Neural cell (in vitro differentiated cells): ENCODE results near the gene CEL. TPM values are rescaled to one million over a fixed set of nuclear protein-coding genes. Genes with fewer than 3 reads are reported as not detected.

Experiments used
- H2AFZ ChIP-seq: fragments of 200-600, 300-800 bp; sonication (generic), shearing (Covaris generic); 2 replicates; pipeline ENCODE4 v1.6.0; 2014; ENCODE audit warnings: low read depth, mild to moderate bottlenecking, antibody characterized with exemption, low read length, moderate library complexity
- H3F3A ChIP-seq: fragments of 200-600 bp; shearing (Covaris generic); 2 replicates; pipeline ENCODE4 v1.6.1; 2016; ENCODE audit warnings: mild to moderate bottlenecking, moderate library complexity, mixed read lengths, antibody characterized with exemption, low read length; ENCODE audit not compliant: insufficient read depth, poor library complexity, severe bottlenecking
- H3K27ac ChIP-seq: fragments of 200-600, 300-800 bp; sonication (generic), shearing (Covaris generic); 2 replicates; pipeline ENCODE4 v1.5.1; 2014; ENCODE audit warnings: mild to moderate bottlenecking, low read length, moderate library complexity
- H3K27me3 ChIP-seq: fragments of 300-800, 200-600 bp; sonication (generic), shearing (Covaris generic); 2 replicates; pipeline ENCODE4 v1.6.0; 2014; ENCODE audit warnings: mild to moderate bottlenecking, low read depth, low read length, moderate library complexity; ENCODE audit not compliant: insufficient read depth
- H3K36me3 ChIP-seq: fragments of 300-800, 200-600 bp; sonication (generic), shearing (Covaris generic); 2 replicates; pipeline ENCODE4 v1.5.1; 2014; ENCODE audit warnings: mild to moderate bottlenecking, antibody characterized with exemption, low read length, moderate library complexity; ENCODE audit not compliant: insufficient read depth
- H3K4me2 ChIP-seq: fragments of 300-800, 200-600 bp; sonication (generic), shearing (Covaris generic); 2 replicates; pipeline ENCODE4 v1.6.0; 2014; ENCODE audit warnings: mild to moderate bottlenecking, low read length
- H3K4me3 ChIP-seq: fragments of 300-800, 200-600 bp; sonication (generic), shearing (Covaris generic); 2 replicates; pipeline ENCODE4 v1.5.1; 2014; ENCODE audit warnings: mild to moderate bottlenecking, low read length, moderate library complexity
- H3K79me2 ChIP-seq: fragments of 200-600 bp; shearing (Covaris generic); replicated peaks from 2 replicates; pipeline ENCODE4 v1.6.0; 2014; ENCODE audit warnings: mild to moderate bottlenecking, low read length, moderate library complexity; ENCODE audit not compliant: insufficient read depth
- H3K9ac ChIP-seq: fragments of 300-800, 200-600 bp; sonication (generic), shearing (Covaris generic); 2 replicates; pipeline ENCODE4 v1.6.1; 2016; ENCODE audit warnings: mild to moderate bottlenecking, low read length, mixed read lengths
- H3K9me2 ChIP-seq: fragments of 200-600 bp; shearing (Covaris generic); 2 replicates; pipeline ENCODE4 v1.6.1; 2016; ENCODE audit warnings: mild to moderate bottlenecking, low read length, mixed read lengths; ENCODE audit not compliant: insufficient read depth
- H3K9me3 ChIP-seq: fragments of 200-600, 300-800 bp; sonication (generic), shearing (Covaris generic); 2 replicates; pipeline ENCODE4 v1.6.1; 2016; ENCODE audit warnings: mild to moderate bottlenecking, mixed run types, low read length, moderate library complexity, mixed read lengths
- H4K20me1 ChIP-seq: fragments of 200-600 bp; shearing (Covaris generic); 2 replicates; pipeline ENCODE4 v1.6.1; 2016; ENCODE audit warnings: mild to moderate bottlenecking, mixed run types; ENCODE audit not compliant: insufficient read depth
- EP300 ChIP-seq: fragments of 450-650 bp; conservative IDR thresholded peaks from 2 replicates; pipeline ENCODE4 v1.6.1; 2014; ENCODE audit warnings: antibody characterized with exemption, mild to moderate bottlenecking, moderate library complexity; ENCODE audit not compliant: poor library complexity, severe bottlenecking
- EZH2 ChIP-seq: fragments of 200-600, 300-800 bp; shearing (Covaris generic), sonication (generic); IDR thresholded peaks from 2 replicates; pipeline ENCODE4 v1.6.1; 2014; ENCODE audit warnings: antibody characterized with exemption, low read length, borderline replicate concordance, mild to moderate bottlenecking; ENCODE audit not compliant: insufficient read depth, poor library complexity, severe bottlenecking
- MXI1 ChIP-seq: fragments of 450-650 bp; conservative IDR thresholded peaks from 2 replicates; pipeline ENCODE4 v1.6.1; 2014; ENCODE audit warnings: antibody characterized with exemption, mild to moderate bottlenecking; ENCODE audit not compliant: poor library complexity, severe bottlenecking
- POLR2AphosphoS5 ChIP-seq: IDR thresholded peaks from 2 replicates; pipeline ENCODE4 v1.6.1; 2012
- RAD21 ChIP-seq: fragments of 450-650 bp; conservative IDR thresholded peaks from 2 replicates; pipeline ENCODE4 v1.6.1; 2014; ENCODE audit warnings: antibody characterized with exemption, mild to moderate bottlenecking, moderate library complexity
- REST ChIP-seq: IDR thresholded peaks from 2 replicates; pipeline ENCODE4 v1.6.1; 2012; ENCODE audit warnings: borderline replicate concordance
- SMC3 ChIP-seq: fragments of 450-650 bp; conservative IDR thresholded peaks from 2 replicates; pipeline ENCODE4 v1.6.1; 2014; ENCODE audit warnings: antibody characterized with exemption, mild to moderate bottlenecking, moderate library complexity; ENCODE audit not compliant: poor library complexity
- TAF1 ChIP-seq: IDR thresholded peaks from 2 replicates; pipeline ENCODE4 v1.6.1; 2012; ENCODE audit warnings: low read depth
- polyA plus RNA-seq: library from polyadenylated mRNA; depleted of rRNA; stranded (reverse); fragments of >200 nt; gene quantifications from 2 replicates; pipeline ENCODE4 v1.2.3, GENCODE V29; 2014
- TF ChIP-seq, protein P1 (sequence below): fragments of 450-650 bp; IDR thresholded peaks from 2 replicates; pipeline ENCODE4 v1.5.1; 2014; ENCODE audit warnings: antibody characterized with exemption, mild to moderate bottlenecking, moderate library complexity; ENCODE audit not compliant: poor library complexity, severe bottlenecking

CEL gene
- polyA plus RNA-seq, 1 donor from 2014 or later: 0.95 TPM

DNA sequence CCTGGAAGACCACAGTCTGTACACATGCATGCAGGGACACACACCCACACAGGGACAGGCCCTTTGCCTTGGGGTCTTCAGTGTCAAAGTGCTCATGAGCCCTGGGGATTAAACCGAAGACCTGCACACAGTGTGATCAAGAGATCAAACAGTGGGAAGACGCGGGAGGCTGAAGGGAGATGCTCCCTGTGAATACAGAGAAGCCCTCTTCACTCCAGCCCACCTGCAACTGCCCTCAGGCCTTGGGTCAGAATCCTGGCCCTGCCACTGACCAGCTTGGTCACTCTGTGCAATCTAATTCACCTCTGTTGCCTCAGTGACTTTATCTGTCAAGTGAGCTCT is 56.4 kb downstream of the CEL start:
- H3K36me3 ChIP-seq: no peaks in the 10 kb centered on the region
- H3K9me2 ChIP-seq: no peaks in the 10 kb centered on the region
- peaks cover 30% of the 10 kb centered on the region for H3K79me2 ChIP-seq
- no peak overlapping the region for H3K4me2 ChIP-seq
- no peak overlapping the region for H3K27ac ChIP-seq
- H3K4me3 ChIP-seq: no peak overlapping the region
- H4K20me1 ChIP-seq: peaks cover 22% of the 10 kb centered on the region
- TF ChIP-seq TAF1 (no peak), REST (no peak), POLR2AphosphoS5 (no peak), MXI1 (no peak), RAD21 (no peak), EZH2 (no peak), EP300 (no peak), SMC3 (no peak)
- TF ChIP-seq, protein P1, sequence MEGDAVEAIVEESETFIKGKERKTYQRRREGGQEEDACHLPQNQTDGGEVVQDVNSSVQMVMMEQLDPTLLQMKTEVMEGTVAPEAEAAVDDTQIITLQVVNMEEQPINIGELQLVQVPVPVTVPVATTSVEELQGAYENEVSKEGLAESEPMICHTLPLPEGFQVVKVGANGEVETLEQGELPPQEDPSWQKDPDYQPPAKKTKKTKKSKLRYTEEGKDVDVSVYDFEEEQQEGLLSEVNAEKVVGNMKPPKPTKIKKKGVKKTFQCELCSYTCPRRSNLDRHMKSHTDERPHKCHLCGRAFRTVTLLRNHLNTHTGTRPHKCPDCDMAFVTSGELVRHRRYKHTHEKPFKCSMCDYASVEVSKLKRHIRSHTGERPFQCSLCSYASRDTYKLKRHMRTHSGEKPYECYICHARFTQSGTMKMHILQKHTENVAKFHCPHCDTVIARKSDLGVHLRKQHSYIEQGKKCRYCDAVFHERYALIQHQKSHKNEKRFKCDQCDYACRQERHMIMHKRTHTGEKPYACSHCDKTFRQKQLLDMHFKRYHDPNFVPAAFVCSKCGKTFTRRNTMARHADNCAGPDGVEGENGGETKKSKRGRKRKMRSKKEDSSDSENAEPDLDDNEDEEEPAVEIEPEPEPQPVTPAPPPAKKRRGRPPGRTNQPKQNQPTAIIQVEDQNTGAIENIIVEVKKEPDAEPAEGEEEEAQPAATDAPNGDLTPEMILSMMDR: no peak
- no peaks in the 10 kb centered on the region for H3K9me3 ChIP-seq
- H3F3A ChIP-seq: no peaks in the 10 kb centered on the region
- H2AFZ ChIP-seq: no peak overlapping the region
- H3K9ac ChIP-seq: no peak overlapping the region
- H3K27me3 ChIP-seq: no peaks in the 10 kb centered on the region

DNA sequence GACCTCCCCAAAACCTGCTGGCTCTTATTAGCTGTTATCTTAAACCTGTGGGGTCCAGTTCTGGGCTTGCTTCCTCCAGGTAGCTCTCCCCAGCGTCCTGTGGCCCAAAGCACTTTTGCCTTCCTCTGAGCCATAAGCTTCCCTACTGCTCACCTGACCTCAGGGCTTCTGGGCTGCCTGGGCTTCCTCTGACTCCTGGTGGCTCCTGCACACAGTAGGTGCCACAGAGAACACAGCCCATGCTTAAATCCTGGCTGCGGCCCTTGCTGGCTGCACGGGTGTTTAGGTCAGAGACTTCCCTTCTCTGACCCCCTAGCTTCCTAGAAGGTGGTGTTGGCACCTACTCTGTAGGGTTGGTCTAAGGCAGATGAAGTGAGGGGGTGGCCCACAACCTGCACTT is 56.8 kb downstream of the CEL start:
- Histone ChIP-seq H3K36me3 (no peaks in the 10 kb centered on the region), H3K9me3 (no peaks in the 10 kb centered on the region), H3K27me3 (no peaks in the 10 kb centered on the region), H3K9me2 (no peaks in the 10 kb centered on the region), H3K27ac (no peak overlapping the region), H3K4me2 (no peak overlapping the region), H3K9ac (no peak overlapping the region), H2AFZ (no peak overlapping the region), H3K79me2 (peaks cover 30% of the 10 kb centered on the region), H3K4me3 (peak overlapping the region; percentile 78), H3F3A (no peaks in the 10 kb centered on the region), H4K20me1 (peaks cover 19% of the 10 kb centered on the region)
- TF ChIP-seq MXI1 (no peak), TAF1 (no peak), REST (no peak), RAD21 (no peak), EZH2 (no peak), SMC3 (no peak), POLR2AphosphoS5 (no peak), EP300 (no peak)
- TF ChIP-seq, protein P1: no peak
